ENCODE data around the gene BRF1. TPM values are rescaled to one million over a fixed set of nuclear protein-coding genes. Genes with fewer than 3 reads are reported as not detected.

The BRF1 gene
- total RNA-seq, 2 experiments from 2014 or later = 32.2 to 51.8 TPM

GRCh38 chr14:105251920-105252319 lies 48.9 kb downstream of the BRF1 start:
- H3K27ac Mint-ChIP-seq = no peak overlapping the region
- H3K27me3 Mint-ChIP-seq = no peaks in the 10 kb centered on the region
- ATAC-seq (no peak), DNase-seq (no peak)
- H3K9me3 Mint-ChIP-seq (ENCODE audit: low read depth) = no peaks in the 10 kb centered on the region
- no peak overlapping the region for H3K4me3 Mint-ChIP-seq
- peaks cover 25% of the 10 kb centered on the region for H3K4me1 Mint-ChIP-seq
- CTCF ChIA-PET = interaction anchor here (0.8 kb wide), 1 partner anchor 13 kb away, joined by 3 read pairs; no protein-coding TSS in a partner anchor
- peaks cover 12% of the 10 kb centered on the region for H3K36me3 Mint-ChIP-seq

DNA sequence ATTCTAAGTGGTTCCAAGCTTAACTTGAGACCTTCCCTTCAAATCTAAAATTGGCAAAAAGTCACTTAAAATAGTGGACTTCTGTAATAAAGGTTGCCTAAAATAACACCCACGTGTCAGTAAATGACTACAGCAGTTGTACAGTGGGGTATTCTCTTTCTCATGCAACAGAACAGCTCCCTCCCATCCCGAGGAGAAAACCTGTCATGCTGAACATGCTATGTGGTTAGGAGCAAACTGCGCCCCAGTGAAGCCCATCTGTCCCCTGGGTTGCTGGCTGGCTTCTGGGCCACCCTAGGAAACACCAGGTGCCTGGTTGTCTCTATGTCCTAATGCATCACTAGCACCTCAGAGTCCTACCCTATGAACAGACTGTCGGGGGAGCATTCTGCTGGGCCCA lies 49.8 kb downstream of the BRF1 start:
- H3K27me3 Mint-ChIP-seq = no peaks in the 10 kb centered on the region
- H3K4me3 Mint-ChIP-seq = no peak overlapping the region
- H3K9me3 Mint-ChIP-seq (ENCODE audit: low read depth) = no peaks in the 10 kb centered on the region
- H3K36me3 Mint-ChIP-seq = peaks cover 14% of the 10 kb centered on the region
- H3K4me1 Mint-ChIP-seq = peaks cover 28% of the 10 kb centered on the region
- CTCF ChIA-PET = no interaction called here
- DNase-seq (no peak), ATAC-seq (no peak)
- H3K27ac Mint-ChIP-seq = peak overlapping the region; percentile 2

DNA sequence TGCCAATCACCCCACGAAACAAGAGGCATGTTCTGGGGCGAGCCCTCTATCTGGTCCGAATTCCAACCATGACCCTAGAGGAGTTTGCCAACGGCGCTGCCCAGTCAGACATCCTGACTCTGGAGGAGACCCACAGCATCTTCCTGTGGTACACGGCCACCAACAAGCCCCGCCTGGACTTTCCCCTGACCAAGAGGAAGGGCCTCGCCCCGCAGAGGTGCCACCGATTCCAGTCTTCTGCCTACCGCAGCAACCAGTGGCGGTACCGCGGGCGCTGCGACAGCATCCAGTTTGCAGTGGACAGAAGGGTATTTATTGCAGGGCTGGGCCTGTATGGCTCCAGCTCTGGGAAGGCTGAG lies 50.8 kb downstream of the BRF1 start:
- ATAC-seq (no peak), DNase-seq (no peak)
- CTCF ChIA-PET = no interaction called here
- Mint-ChIP-seq H3K27me3 (no peaks in the 10 kb centered on the region), H3K27ac (peak overlapping the region; percentile 32), H3K4me1 (peaks cover 34% of the 10 kb centered on the region), H3K36me3 (peaks cover 19% of the 10 kb centered on the region), H3K4me3 (peak overlapping the region; percentile 70), H3K9me3 (ENCODE audit: low read depth) (no peaks in the 10 kb centered on the region)

GRCh38 chr14:105249182-105250007 lies 51.4 kb downstream of the BRF1 start:
- no peak for DNase-seq

GRCh38 chr14:105248368-105249181 lies 52.2 kb downstream of the BRF1 start, which contains the start of gene BTBD6:
TSS of gene BTBD6 (plus strand) at chr14:105248533. CDS start at chr14:105248712, 179 bp downstream.
- ATAC-seq = peak; percentile 96
- peak; percentile 92 for DNase-seq
- H3K36me3 Mint-ChIP-seq = peaks cover 19% of the 10 kb centered on the region
- peaks cover 34% of the 10 kb centered on the region for H3K4me1 Mint-ChIP-seq
- peak within 1 kb of the TSS; percentile 73 for H3K4me3 Mint-ChIP-seq
- no peaks in the 10 kb centered on the region for H3K27me3 Mint-ChIP-seq
- CTCF ChIA-PET = interaction anchor here (0.8 to 1.9 kb wide), 5 partner anchors 33 to 104 kb away, joined by 3 to 10 read pairs (median 5); partner anchors contain the start of gene BRF1
- peak within 1 kb of the TSS; percentile 72 for H3K27ac Mint-ChIP-seq
- no peaks in the 10 kb centered on the region for H3K9me3 Mint-ChIP-seq (ENCODE audit: low read depth)

More at GRCh38 chr14:105249182-105250007, 51.4 kb downstream of the BRF1 start:
- Mint-ChIP-seq H3K4me1 (peaks cover 34% of the 10 kb centered on the region), H3K27me3 (no peaks in the 10 kb centered on the region), H3K9me3 (ENCODE audit: low read depth) (no peaks in the 10 kb centered on the region), H3K4me3 (peak overlapping the region; percentile 70), H3K36me3 (peaks cover 19% of the 10 kb centered on the region), H3K27ac (peak overlapping the region; percentile 72)
- ATAC-seq = no peak
- CTCF ChIA-PET = interaction anchor here (1.3 to 1.9 kb wide), 3 partner anchors 52 to 103 kb away, joined by 5 to 10 read pairs (median 7); partner anchors contain the start of gene BRF1

DNA sequence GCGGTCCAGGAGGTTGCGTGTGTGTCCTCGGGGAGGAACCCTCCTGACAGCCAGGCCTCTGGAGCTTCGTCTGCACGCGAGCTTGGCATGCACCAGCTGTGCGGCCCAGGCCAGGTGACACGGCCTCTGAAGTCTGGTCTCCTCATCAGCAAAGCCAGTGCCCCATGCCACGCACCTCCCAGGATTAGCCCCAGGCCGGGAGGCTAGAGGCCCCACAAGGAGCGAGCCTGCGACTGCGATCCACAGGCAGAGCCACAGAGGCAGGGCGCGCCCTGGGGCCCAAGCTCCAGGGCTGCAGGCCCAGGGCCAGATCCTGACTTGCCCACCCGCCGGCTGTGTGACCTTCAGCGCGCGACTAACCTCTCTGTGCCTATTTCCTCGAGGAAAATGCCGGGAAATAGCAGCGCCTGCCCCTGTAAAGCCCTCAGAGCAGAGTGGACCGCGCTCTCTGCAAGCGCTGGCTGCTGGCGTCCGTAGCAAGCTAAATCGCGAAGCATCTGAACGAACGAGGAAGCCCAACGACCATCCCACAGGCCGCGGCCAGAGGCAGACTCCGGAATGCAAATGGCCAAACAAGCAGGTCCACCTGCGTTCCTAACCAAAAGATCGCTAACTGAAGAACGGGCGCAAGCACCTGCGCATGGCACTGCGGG lies 53.0 kb downstream of the BRF1 start:
- ATAC-seq (no peak), DNase-seq (no peak)
- Mint-ChIP-seq H3K27me3 (no peaks in the 10 kb centered on the region), H3K36me3 (peaks cover 19% of the 10 kb centered on the region), H3K27ac (peak overlapping the region; percentile 56), H3K4me3 (peak overlapping the region; percentile 73), H3K4me1 (peaks cover 34% of the 10 kb centered on the region), H3K9me3 (ENCODE audit: low read depth) (no peaks in the 10 kb centered on the region)
- CTCF ChIA-PET = interaction anchor here (0.8 to 1.9 kb wide), 6 partner anchors 12 to 104 kb away, joined by 3 to 10 read pairs (median 4); partner anchors contain the start of gene BRF1

- H3K4me3 Mint-ChIP-seq = peak overlapping the region; percentile 73
- DNase-seq = no peak
- H3K27me3 Mint-ChIP-seq = no peaks in the 10 kb centered on the region
- no peak overlapping the region for H3K27ac Mint-ChIP-seq
- peaks cover 34% of the 10 kb centered on the region for H3K4me1 Mint-ChIP-seq
- no peak for ATAC-seq
- H3K9me3 Mint-ChIP-seq (ENCODE audit: low read depth) = no peaks in the 10 kb centered on the region
- H3K36me3 Mint-ChIP-seq = peaks cover 20% of the 10 kb centered on the region
- CTCF ChIA-PET = interaction anchor here (1.2 kb wide), 1 partner anchor 13 kb away, joined by 3 read pairs; no protein-coding TSS in a partner anchor
These were observed 53.8 kb downstream of the BRF1 start for GRCh38 chr14:105247026-105247425.

DNA sequence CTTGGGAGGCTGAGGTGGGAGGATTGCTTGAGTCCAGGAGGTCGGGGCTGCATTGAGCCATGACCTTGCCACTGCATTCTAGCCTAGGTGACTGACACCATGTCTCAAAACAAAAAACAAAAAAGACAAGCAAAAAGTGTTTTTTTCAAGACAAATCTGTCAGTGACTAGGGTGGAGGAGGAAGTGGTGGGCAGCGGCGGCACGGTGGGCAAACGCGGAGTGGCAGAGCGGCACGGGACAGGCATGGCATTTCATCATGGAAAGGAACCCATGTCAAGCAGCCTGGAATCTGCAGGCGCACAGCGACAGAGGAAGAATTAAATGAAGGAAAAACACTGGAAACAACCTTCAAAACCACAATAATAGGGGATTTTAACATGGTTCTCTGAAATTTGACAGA lies 56.5 kb downstream of the BRF1 start:
- Mint-ChIP-seq H3K27me3 (no peaks in the 10 kb centered on the region), H3K36me3 (peaks cover 14% of the 10 kb centered on the region), H3K4me1 (peaks cover 18% of the 10 kb centered on the region), H3K4me3 (no peak overlapping the region), H3K9me3 (ENCODE audit: low read depth) (no peaks in the 10 kb centered on the region), H3K27ac (no peak overlapping the region)
- ATAC-seq = no peak
- CTCF ChIA-PET = no interaction called here
- DNase-seq = no peak

- H3K27ac Mint-ChIP-seq = no peak overlapping the region
- no peaks in the 10 kb centered on the region for H3K9me3 Mint-ChIP-seq (ENCODE audit: low read depth)
- CTCF ChIA-PET = no interaction called here
- no peak for ATAC-seq
- DNase-seq = no peak
- peaks cover 9% of the 10 kb centered on the region for H3K4me1 Mint-ChIP-seq
- H3K4me3 Mint-ChIP-seq = no peak overlapping the region
- H3K36me3 Mint-ChIP-seq = peaks cover 7% of the 10 kb centered on the region
- no peaks in the 10 kb centered on the region for H3K27me3 Mint-ChIP-seq
These were observed 59.2 kb downstream of the BRF1 start for GRCh38 chr14:105241641-105242040.

GRCh38 chr14:105240811-105241576 lies 59.8 kb downstream of the BRF1 start:
- CTCF ChIA-PET = no interaction called here
- peaks cover 7% of the 10 kb centered on the region for H3K36me3 Mint-ChIP-seq
- ATAC-seq (no peak), DNase-seq (no peak)
- peaks cover 6% of the 10 kb centered on the region for H3K4me1 Mint-ChIP-seq
- H3K27ac Mint-ChIP-seq = no peak overlapping the region
- no peaks in the 10 kb centered on the region for H3K9me3 Mint-ChIP-seq (ENCODE audit: low read depth)
- H3K4me3 Mint-ChIP-seq = no peak overlapping the region
- H3K27me3 Mint-ChIP-seq = no peaks in the 10 kb centered on the region

GRCh38 chr14:105229099-105229655 lies 71.6 kb downstream of the BRF1 start:
- Mint-ChIP-seq H3K36me3 (peaks cover 4% of the 10 kb centered on the region), H3K27me3 (no peaks in the 10 kb centered on the region), H3K4me3 (no peak overlapping the region), H3K9me3 (ENCODE audit: low read depth) (no peaks in the 10 kb centered on the region), H3K27ac (no peak overlapping the region), H3K4me1 (no peaks in the 10 kb centered on the region)
- ATAC-seq = no peak
- no peak for DNase-seq
- CTCF ChIA-PET = no interaction called here

DNA sequence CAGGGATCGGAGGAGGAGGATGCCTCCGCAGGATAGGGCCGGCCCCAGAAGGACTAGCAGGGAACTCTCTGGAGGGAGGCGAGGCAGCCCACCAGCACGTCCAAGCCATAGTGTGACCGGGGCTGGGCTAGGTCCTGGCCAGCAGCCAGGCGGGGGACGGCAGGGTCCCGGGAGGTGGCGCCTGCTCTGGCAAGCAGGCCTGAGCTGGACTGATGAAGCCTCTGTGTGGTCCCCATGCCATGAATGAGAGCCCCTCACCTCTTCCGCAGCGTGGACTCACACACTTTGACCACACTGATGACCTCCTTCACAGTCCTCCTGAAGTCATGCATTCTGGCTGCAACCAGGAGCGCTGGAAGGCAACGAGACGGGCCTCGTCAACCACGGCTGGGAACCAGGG lies 72.2 kb downstream of the BRF1 start:
- no peak for ATAC-seq
- DNase-seq = no peak
- Mint-ChIP-seq H3K9me3 (ENCODE audit: low read depth) (no peaks in the 10 kb centered on the region), H3K4me1 (no peaks in the 10 kb centered on the region), H3K27me3 (no peaks in the 10 kb centered on the region), H3K4me3 (no peak overlapping the region), H3K27ac (no peak overlapping the region), H3K36me3 (peaks cover 4% of the 10 kb centered on the region)
- CTCF ChIA-PET = no interaction called here

All from activated CD8-positive, alpha-beta memory T cell treated with anti-CD3 and anti-CD28 coated beads, Interleukin-2, amount 10 ng/mL, durations not matched to agents 7 days and 5 days (primary cell).